K562 (cell line): ENCODE results near the gene DOLK. TPM values are rescaled to one million over a fixed set of nuclear protein-coding genes. Genes with fewer than 3 reads are reported as not detected.
A peak's percentile ranks its signal among the peaks of the same experiment; 100 is the strongest.

Experiments
- CHCHD3 ChIP-seq: fragments of 250-450 bp; sonication (Bioruptor Pico); IDR thresholded peaks from 2 replicates; pipeline ENCODE4 v2.1.2; 2022; ENCODE audit warnings: mild to moderate bottlenecking
- DDX20 ChIP-seq: fragments of 450-650 bp; IDR thresholded peaks from 2 replicates; pipeline ENCODE4 v1.6.1; 2016; ENCODE audit warnings: missing genetic modification characterization, low read depth, mild to moderate bottlenecking, missing compliant biosample characterization, moderate library complexity
- ELF1 ChIP-seq: fragments of 200-800 bp; sonication (Bioruptor generic); IDR thresholded peaks from 2 replicates; pipeline ENCODE4 v1.6.1; 2016; ENCODE audit warnings: missing genetic modification characterization, missing compliant biosample characterization
- HDAC2 ChIP-seq: fragments of 450-650 bp; IDR thresholded peaks from 2 replicates; pipeline ENCODE4 v1.6.1; 2016; ENCODE audit warnings: mild to moderate bottlenecking
- HNRNPL ChIP-seq: fragments of 200-400 bp; formaldehyde crosslinking; IDR thresholded peaks from 2 replicates; pipeline ENCODE4 v1.6.1; 2017; ENCODE audit warnings: low read depth, mild to moderate bottlenecking, low read length
- KLF6 ChIP-seq: fragments of 250-450 bp; sonication (Bioruptor Pico); IDR thresholded peaks from 2 replicates; pipeline ENCODE4 v1.4.0; 2020; ENCODE audit warnings: mild to moderate bottlenecking, moderate library complexity, borderline replicate concordance
- MAZ ChIP-seq, 2 experiments: fragments of 450-650 bp in 1 of 2; sonication (generic) in 1 of 2; formaldehyde crosslinking; IDR thresholded peaks in 1 of 2; conservative IDR thresholded peaks in 1 of 2; 2 replicates each; pipeline versions ENCODE4 v1.4.0 to v1.5.0; 2020; ENCODE audit warnings: mild to moderate bottlenecking in 1 of 2, missing genetic modification reagents in 1 of 2
- MTA1 ChIP-seq: fragments of 450-650 bp; IDR thresholded peaks from 2 replicates; pipeline ENCODE4 v1.6.1; 2017; ENCODE audit warnings: borderline replicate concordance
- NFIX ChIP-seq: fragments of 250-450 bp; sonication (Bioruptor Pico); IDR thresholded peaks from 2 replicates; pipeline ENCODE4 v1.4.0; 2020; ENCODE audit warnings: low read depth, mild to moderate bottlenecking, moderate library complexity
- PURB ChIP-seq: sonication (generic); formaldehyde crosslinking; IDR thresholded peaks from 2 replicates; pipeline ENCODE4 v1.9.0; 2021; ENCODE audit warnings: low read depth, mild to moderate bottlenecking, missing genetic modification reagents
- SIX5 ChIP-seq, 2 experiments: IDR thresholded peaks; 2 replicates each; pipeline ENCODE4 v1.6.1; 2011; ENCODE audit warnings: low read length in 2 of 2, borderline replicate concordance in 1 of 2, low read depth in 1 of 2, mild to moderate bottlenecking in 1 of 2, moderate library complexity in 1 of 2; ENCODE audit not compliant: insufficient read depth in 1 of 2
- TGIF2 ChIP-seq: sonication (generic); formaldehyde crosslinking; IDR thresholded peaks from 2 replicates; pipeline ENCODE4 v1.8.1; 2022; ENCODE audit warnings: mild to moderate bottlenecking, missing genetic modification reagents, moderate library complexity
- XRCC5 ChIP-seq: fragments of 200-400 bp; formaldehyde crosslinking; IDR thresholded peaks from 2 replicates; pipeline ENCODE4 v1.6.1; 2017; ENCODE audit warnings: low read depth, mild to moderate bottlenecking, low read length
- ZNF121 ChIP-seq: sonication (generic); formaldehyde crosslinking; conservative IDR thresholded peaks from 2 replicates; pipeline ENCODE4 v1.8.0; 2022; ENCODE audit warnings: missing genetic modification reagents
- ZNF253 ChIP-seq: fragments of 250-450 bp; sonication (Bioruptor Pico); conservative IDR thresholded peaks from 2 replicates; pipeline ENCODE4 v1.6.1; 2021; ENCODE audit warnings: mild to moderate bottlenecking
- ZNF444 ChIP-seq: fragments of 250-450 bp; sonication (Bioruptor Pico); IDR thresholded peaks from 2 replicates; pipeline ENCODE4 v1.4.0; 2020; ENCODE audit warnings: mild to moderate bottlenecking, moderate library complexity
- polyA plus RNA-seq, 8 experiments: library from polyadenylated mRNA; depleted of rRNA in 4 of 8; stranded (reverse) in 5 of 8; unstranded in 3 of 8; fragments of >200 nt; fragmentation: Nextera tagmentation in 2 of 8; fragmentation: Illumina TruSeq in 1 of 8; extraction: Ambion mirVana in 2 of 8; extraction: Trizol in 1 of 8; gene quantifications; 2 replicates each; pipeline versions ENCODE4 v1.2.1 to v1.2.3, GENCODE V29; 2011 to 2014; ENCODE audit warnings: inconsistent platforms in 1 of 8, missing spikeins in 1 of 8
- total RNA-seq, 7 experiments: library from RNA; depleted of rRNA in 6 of 7; stranded (reverse); fragments of >200 nt in 6 of 7; fragmentation: Illumina TruSeq in 2 of 7; extraction: Trizol in 2 of 7; gene quantifications; 2 replicates each; pipeline versions ENCODE4 v1.2.1 to v1.2.3, GENCODE V29; 2011 to 2021; ENCODE audit warnings: low replicate concordance in 1 of 7
- TF ChIP-seq, protein P1 (sequence below): fragments of 450-650 bp; formaldehyde crosslinking; IDR thresholded peaks from 2 replicates; pipeline ENCODE4 v1.4.0; 2022; ENCODE audit warnings: missing genetic modification characterization
- TF ChIP-seq, protein P2 (sequence below): fragments of 450-650 bp; IDR thresholded peaks from 2 replicates; pipeline ENCODE4 v1.6.1; 2016; ENCODE audit warnings: mild to moderate bottlenecking
- TF ChIP-seq, protein P3 (sequence below): sonication (generic); formaldehyde crosslinking; IDR thresholded peaks from 2 replicates; pipeline ENCODE4 v1.8.0; 2022; ENCODE audit warnings: missing genetic modification reagents, mild to moderate bottlenecking, borderline replicate concordance

DOLK gene
- total and polyA plus RNA-seq, 9 of the 15 experiments (the other 6 are each of a cell fraction or from before 2014, with no cell fraction given) = 2.6 to 14.2 (median 11.7) TPM

DNA sequence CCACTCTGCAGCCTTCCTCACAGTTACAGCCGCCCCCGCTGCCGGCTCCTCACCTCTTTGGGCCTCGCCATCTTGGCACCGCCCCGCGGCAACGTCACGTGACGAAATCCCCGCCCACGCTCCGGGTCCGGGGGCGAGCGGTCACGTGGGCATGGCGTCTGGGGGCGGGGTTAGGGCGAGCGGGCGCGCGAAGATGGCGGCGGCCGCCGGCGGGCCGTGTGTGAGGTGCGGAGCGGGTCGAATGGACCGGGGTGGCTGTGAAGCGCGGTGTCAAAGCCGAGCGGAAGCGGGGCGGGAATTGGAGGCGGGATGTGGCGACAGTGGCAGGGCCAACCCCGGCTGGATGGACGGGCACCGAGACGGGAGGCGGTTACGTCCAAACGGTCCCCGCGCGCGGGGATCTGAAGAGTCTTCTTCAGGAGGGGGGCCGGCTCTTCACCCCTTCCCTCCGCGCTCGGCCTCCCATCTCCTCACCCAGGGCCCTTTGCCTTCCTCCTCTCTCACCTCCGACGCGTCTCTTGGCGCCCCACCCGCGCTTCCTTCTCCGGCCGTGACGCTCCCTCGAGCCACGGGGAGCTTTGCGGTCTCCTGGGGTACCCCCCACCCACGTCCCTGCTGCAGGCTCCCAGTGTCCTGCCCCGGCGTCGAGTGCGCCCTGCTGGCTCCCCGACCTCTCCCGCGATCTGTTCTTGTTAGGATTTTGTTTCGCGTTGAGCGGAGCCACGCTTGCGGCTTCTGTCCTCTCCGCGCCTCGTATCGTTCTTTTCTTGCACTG, at the start of gene DOLK, which contains the start of gene NUP188 (continued):
- TF ChIP-seq, protein P1, sequence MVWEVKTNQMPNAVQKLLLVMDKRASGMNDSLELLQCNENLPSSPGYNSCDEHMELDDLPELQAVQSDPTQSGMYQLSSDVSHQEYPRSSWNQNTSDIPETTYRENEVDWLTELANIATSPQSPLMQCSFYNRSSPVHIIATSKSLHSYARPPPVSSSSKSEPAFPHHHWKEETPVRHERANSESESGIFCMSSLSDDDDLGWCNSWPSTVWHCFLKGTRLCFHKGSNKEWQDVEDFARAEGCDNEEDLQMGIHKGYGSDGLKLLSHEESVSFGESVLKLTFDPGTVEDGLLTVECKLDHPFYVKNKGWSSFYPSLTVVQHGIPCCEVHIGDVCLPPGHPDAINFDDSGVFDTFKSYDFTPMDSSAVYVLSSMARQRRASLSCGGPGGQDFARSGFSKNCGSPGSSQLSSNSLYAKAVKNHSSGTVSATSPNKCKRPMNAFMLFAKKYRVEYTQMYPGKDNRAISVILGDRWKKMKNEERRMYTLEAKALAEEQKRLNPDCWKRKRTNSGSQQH = 0 out of 2 replicates have a peak, but pooled peaks have one; percentile 26
- no peak for TF ChIP-seq ZNF121
- TF ChIP-seq KLF6 (CRISPR knock-in tag) = no peak
- 0 out of 2 replicates have a peak, but pooled peaks have one; percentile 18 for TF ChIP-seq HDAC2
- no peak for TF ChIP-seq SIX5 (IDR thresholded peaks at IDR 0.05; ENCODE audit: borderline replicate concordance in 1 of 2, insufficient read depth in 1 of 2, low read depth in 1 of 2, low read length in 2 of 2)
- TF ChIP-seq CHCHD3 (CRISPR knock-in tag) = 0 out of 2 replicates have a peak, but pooled peaks have one; percentile 55
- no peak for TF ChIP-seq DDX20 (tag)
- TF ChIP-seq TGIF2 (CRISPR knock-in tag) = peak; percentile 87; the same call in 1 of the 2 replicates
- TF ChIP-seq ZNF253 = no peak
- no peak for TF ChIP-seq NFIX (CRISPR knock-in tag)
- peak; percentile 92 to 96 for TF ChIP-seq MAZ (CRISPR knock-in tag; conservative IDR thresholded peaks at IDR 0.05 in 1 of 2, IDR thresholded peaks at IDR 0.05 in 1 of 2)
- TF ChIP-seq PURB = no peak
- TF ChIP-seq XRCC5 = 0 out of 2 replicates have a peak, but pooled peaks have one; percentile 53
- TF ChIP-seq, protein P2, sequence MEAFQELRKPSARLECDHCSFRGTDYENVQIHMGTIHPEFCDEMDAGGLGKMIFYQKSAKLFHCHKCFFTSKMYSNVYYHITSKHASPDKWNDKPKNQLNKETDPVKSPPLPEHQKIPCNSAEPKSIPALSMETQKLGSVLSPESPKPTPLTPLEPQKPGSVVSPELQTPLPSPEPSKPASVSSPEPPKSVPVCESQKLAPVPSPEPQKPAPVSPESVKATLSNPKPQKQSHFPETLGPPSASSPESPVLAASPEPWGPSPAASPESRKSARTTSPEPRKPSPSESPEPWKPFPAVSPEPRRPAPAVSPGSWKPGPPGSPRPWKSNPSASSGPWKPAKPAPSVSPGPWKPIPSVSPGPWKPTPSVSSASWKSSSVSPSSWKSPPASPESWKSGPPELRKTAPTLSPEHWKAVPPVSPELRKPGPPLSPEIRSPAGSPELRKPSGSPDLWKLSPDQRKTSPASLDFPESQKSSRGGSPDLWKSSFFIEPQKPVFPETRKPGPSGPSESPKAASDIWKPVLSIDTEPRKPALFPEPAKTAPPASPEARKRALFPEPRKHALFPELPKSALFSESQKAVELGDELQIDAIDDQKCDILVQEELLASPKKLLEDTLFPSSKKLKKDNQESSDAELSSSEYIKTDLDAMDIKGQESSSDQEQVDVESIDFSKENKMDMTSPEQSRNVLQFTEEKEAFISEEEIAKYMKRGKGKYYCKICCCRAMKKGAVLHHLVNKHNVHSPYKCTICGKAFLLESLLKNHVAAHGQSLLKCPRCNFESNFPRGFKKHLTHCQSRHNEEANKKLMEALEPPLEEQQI = no peak
- no peak for TF ChIP-seq ELF1 (tag)
- TF ChIP-seq HNRNPL = peak; percentile 62; the same call in 1 of the 2 replicates
- no peak for TF ChIP-seq MTA1
- TF ChIP-seq ZNF444 = no peak
- TF ChIP-seq, protein P3, sequence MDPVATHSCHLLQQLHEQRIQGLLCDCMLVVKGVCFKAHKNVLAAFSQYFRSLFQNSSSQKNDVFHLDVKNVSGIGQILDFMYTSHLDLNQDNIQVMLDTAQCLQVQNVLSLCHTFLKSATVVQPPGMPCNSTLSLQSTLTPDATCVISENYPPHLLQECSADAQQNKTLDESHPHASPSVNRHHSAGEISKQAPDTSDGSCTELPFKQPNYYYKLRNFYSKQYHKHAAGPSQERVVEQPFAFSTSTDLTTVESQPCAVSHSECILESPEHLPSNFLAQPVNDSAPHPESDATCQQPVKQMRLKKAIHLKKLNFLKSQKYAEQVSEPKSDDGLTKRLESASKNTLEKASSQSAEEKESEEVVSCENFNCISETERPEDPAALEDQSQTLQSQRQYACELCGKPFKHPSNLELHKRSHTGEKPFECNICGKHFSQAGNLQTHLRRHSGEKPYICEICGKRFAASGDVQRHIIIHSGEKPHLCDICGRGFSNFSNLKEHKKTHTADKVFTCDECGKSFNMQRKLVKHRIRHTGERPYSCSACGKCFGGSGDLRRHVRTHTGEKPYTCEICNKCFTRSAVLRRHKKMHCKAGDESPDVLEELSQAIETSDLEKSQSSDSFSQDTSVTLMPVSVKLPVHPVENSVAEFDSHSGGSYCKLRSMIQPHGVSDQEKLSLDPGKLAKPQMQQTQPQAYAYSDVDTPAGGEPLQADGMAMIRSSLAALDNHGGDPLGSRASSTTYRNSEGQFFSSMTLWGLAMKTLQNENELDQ (CRISPR knock-in tag) = 0 out of 2 replicates have a peak, but pooled peaks have one; percentile 36
